Activated gamma-delta T cell treated with anti-CD3 and anti-CD28 coated beads, Interleukin-2, amount 50 U/mL, for 16 hours (primary cell): ENCODE results near the gene PNLIP.

ENCODE experiments used
- DNase-seq: peaks from one replicate; pipeline ENCODE4 v3.0.0-alpha.2; 2020; ENCODE audit warnings: low read depth

Gene PNLIP

DNA sequence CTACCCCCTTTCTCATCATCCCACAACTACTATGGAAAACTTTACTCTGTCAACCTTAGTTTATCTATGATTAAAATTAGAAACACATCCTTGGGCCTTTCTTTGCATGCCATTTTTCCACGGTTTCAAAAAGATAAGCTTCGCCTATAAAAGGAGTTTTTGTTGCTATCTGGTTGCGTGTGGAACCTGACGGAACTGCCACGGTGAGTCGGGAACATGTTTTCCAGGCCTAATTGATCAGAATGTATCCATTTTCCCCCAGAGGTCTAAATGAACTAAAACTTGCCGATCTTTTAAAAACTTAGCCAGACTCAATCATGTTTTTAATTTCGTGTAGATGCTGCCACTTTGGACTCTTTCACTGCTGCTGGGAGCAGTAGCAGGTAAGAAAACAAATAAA lies at the start of gene PNLIP:
TSS of gene PNLIP (plus strand) at position 176 of the 400 bp plus-strand sequence. CDS start at position 338, 162 bp downstream.
- DNase-seq = no peak

DNA sequence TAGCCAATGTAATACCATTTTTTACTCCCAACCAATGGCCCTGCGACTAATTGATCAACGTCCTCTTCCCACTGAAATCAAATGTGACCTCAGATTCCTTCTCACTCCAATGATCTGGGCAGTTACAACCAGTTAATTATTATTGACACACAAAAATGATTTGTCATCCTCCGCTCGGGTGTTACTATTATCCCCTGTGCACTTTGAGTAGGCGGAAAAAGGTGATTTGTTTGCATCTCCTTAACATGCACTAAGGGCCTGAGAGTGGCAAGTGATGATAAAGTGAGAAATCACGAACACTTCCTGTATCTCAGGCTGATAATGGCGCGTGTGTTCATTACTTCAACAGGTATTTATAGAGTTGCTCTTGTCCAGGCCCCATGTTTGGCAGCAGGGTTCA lies 40.9 kb upstream of the PNLIP start:
- no peak for DNase-seq

DNA sequence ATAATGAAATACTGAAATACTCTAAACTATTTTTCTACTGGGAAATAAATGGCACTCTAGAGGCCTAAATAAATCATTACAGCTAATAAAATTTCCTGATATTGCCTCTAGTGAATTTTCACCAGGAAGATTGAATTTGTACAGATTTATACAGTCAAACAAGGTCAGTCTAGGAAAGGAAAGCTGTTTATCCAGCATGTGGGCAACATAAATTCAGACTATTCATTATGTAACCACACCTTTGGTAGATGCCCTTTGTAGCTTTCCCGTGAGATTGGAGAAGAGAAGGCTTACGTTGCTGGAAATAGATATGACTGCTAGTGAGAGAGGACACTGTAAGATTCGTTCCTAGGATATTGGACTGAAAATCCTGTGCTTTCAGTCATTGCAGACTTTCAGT lies 35.2 kb upstream of the PNLIP start:
- DNase-seq = no peak

DNA sequence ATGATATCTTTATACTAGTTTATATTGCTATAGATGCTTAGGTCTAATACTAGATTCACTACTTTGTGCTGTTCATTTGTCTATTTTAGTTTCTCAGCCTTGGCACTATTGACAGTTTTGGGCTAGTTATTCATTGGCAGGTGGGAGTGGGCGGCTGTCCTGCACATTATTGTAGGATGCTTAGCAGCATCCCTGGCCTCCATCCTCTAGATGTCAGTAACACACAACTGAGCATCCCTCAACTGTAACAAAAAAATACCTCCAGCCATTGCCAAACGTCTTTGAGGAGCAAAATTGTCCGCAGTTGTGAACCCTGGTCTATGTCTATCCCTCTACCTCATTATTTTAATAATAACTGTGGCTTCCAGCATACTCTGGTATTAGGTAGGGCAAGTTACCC lies 34.4 kb upstream of the PNLIP start:
- no peak for DNase-seq

DNA sequence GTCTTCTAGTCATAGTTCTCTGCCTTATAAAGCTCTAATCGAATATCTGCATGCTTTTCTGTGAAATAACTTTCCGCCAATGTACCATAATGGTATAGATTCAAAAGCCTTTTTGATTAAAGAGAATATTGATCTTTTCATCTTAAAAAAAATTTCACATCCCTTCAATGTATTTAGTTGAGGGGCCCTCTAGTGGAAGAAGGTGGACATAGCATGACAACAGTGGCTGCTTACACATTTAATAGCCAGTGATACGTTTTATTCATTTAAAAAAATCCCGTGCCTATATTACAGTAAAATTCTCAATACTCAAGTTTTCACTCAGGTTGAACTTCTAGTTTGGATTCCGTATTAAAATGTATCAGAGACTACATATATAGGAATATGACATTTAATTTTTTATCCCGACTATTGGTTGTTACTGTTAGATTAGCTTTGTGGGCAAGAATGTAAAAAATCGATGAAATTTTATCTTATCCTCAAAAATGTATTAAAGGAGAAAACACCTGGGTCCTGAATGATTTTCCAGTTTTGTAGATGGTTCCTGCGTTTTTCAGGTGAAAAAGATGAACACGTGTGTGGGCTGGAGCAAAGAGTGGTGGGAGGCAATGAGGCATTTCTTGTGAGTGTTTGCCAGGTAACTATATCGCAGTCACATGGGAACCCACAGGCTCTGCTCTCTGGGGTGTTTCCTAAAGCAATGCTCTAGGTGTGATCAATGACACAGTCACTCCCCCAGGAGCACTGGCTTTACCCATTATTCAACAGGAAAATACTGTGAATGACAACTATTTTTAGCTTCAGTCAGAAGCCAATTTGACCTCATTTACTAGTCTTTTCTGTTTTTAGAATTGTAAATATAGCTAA lies 24.1 kb upstream of the PNLIP start:
- DNase-seq = no peak

DNA sequence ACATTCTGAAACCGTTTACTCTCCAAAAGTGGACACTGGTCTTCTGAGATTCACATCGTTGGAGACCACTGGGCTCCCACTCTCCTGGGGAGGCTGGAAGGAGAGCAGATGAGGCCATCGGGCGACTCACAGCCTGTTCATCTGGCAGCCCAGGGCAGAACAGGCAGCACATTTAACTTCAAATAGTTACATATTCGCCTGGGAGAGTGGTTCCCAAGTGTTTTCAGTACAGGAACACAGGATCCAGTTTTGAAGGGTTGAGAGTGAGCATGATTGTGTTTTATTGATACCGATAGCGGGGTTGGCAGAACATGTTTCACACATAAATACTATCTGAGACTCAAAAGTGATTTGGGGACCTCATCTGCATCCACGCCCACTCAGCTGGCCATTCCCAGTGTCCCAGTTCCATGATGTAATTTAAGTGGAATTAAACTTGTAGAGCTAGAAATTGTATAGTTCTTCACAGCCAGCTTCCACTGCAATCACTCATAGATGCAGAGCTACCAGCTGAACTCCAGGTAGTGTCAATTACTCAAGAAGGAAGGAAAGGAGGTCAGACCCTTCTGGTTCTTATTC lies 22.8 kb upstream of the PNLIP start:
- no peak for DNase-seq

DNA sequence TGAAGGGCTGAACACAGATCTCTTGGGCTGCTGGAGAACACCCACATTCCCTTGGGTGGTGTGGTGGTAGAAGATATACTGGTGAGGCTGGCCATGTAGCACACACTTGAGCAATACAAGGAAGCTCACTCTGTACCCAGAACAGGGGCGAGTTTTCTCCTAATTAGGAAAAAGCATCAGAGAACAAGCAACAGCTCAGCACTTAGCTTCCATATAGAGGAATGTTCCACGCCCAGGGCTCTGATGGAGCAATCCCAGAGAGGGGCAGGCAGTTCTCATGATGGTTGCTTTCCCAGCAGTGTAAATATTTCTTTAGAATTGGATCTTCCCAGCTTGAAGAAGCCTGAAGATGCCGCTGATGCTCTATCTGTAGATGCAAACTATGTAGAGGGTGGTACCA lies 21.0 kb upstream of the PNLIP start:
- no peak for DNase-seq

DNA sequence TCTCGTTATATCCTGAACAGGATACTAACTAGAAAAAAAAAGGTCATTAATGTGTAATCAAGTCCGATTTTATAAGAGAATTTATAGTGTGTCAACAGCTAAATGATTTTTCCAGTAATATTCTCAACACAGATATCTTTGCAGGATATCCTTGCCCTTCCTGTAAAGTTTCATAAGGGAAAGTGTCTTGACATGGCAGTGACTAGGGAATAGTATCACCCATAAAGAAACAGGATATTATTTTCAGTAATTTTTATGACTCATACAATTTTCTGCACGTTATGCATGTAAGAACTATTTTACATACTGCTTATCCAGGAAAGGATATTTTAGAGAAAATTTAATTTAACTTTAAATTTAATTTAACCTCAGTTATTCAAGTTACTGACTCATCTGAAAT lies 19.5 kb upstream of the PNLIP start:
- no peak for DNase-seq

DNA sequence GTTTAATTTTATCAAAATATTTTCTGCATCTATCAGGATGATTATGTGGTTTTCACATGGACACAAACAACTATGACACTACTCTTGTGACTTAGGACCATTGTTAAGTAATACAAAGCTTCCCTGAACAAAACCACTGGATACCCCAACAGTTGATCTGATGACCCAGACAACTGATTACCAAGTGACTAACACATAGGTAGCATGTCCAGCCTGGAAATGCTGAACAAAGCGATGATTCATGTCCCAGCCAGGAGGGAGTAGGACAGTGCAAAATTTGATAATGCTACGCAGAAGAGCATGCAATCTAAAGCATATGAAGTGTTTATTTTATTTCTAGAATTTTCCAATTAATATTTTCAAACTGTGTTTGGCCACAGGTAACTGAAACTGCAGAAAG lies 8.9 kb upstream of the PNLIP start:
- DNase-seq = no peak

DNA sequence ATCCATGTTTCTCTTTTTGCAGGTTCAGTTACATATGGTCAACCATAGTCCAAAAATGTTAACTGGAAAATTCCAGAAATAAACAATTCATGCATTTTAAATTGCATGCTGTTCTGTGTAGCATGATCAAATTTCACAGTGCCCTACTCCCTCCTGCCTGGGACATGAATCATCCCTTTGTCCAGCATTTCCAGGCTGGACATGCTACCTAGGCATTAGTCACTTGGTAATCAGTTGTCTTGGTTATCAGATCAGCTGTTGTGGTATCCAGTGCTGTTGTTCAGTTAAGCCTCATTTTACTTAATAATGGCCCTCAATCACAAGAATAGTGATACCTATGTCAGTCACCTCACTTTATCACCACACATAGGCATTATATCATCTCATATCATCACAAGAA lies 7.3 kb upstream of the PNLIP start:
- no peak for DNase-seq

DNA sequence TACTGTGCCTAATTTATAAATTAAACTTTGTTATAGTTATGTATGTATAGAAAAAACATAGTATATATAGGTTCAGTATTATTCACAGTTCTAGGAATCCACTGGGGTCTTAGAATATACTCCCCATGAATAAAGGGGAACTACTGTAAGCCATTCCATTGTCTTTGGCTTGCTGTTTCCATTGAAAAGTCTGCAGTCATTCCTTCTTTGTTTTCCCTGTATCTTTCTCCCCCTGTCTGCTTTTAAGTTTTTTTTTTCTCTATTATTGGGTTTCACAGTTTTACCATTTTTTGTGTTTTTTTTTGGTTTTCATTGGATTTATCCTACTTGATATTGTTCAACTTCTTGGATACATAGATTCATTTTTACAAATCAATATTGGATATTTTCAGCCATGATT lies 6.7 kb upstream of the PNLIP start:
- DNase-seq = no peak

DNA sequence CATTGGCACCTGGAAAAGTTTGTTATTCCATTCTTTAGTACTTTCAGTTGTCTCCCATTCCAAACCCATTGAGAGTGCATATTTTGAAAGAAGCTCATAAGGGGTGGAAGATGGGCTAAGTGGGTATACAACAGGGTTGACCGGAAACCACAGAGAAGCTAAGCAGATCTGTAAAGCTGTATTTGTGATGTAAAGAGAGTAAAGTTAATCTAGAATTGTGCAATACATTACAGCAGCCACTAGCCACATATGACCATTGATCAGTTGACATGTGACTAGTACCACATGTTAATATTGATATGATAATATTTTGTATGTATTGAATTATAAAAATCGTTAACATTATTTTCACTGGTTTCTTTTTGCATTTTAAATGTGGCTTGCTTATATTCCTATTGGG lies 4.9 kb upstream of the PNLIP start:
- DNase-seq = no peak

DNA sequence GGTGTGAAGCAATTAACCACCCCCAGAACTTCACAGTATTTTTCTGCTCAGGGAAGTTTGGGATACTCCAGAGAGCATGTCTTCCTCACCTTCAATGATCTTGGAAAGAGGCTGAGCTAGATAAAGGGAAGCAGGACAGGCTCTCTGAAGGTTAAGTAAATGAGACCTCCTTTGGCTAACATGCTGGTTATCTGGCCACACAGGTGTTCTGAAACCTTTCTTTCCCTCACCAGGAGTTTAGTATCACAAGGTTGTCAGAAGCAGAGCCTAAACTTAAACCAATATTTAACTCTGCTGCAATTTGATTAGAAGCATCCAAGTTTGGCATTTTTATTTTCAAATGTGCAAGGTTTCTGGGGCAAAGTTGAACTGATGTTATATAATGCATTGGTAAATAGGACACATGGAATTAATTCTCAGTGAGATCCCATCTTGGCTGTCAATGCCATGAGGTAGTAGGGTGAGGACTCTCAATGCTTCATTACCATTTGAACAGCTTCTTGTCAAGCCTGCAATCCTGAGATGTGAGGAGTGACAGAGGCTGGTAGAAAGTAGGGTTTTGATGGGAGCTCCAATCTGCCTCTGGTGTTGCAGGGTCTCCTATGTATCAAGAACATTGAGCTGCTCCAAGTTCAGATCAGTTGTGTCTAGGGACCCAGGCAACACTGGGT lies 3.6 kb upstream of the PNLIP start:
- no peak for DNase-seq

DNA sequence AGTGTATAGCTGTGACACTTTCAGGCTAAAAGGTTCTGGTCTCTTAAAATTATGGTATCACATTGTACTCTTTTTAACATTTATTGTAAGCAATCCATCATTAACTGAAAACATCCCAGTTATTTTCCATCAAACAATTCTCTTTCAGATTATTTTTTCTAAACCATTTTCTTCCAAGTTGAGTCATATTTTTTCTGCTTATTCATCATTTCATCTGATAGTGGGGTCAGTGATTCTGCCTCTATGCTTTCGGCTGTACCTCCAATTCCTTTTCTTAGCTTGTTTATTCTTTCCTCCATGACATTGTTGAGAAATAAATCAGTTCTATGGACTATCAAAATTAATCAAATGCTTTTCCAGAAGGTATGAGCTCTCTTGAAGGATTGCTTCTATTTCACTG lies 609 bp upstream of the PNLIP start:
- no peak for DNase-seq

DNA sequence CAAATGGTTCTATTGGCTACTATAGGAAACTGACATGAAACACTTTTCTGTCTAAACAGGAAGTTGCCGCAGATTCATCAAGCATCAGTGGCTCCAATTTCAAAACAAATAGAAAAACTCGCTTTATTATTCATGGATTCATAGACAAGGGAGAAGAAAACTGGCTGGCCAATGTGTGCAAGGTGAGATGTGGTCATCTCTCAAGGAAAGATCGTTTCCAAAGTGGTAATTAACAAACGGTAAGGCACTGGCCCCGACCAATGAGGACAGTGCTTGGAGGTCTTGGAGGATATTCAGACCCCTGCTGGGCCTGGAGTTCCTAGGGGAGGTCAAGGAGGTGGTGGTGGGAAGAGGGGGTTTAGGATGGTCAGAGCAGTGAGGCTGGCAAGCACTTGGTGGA lies 2.6 kb downstream of the PNLIP start:
- DNase-seq = no peak

DNA sequence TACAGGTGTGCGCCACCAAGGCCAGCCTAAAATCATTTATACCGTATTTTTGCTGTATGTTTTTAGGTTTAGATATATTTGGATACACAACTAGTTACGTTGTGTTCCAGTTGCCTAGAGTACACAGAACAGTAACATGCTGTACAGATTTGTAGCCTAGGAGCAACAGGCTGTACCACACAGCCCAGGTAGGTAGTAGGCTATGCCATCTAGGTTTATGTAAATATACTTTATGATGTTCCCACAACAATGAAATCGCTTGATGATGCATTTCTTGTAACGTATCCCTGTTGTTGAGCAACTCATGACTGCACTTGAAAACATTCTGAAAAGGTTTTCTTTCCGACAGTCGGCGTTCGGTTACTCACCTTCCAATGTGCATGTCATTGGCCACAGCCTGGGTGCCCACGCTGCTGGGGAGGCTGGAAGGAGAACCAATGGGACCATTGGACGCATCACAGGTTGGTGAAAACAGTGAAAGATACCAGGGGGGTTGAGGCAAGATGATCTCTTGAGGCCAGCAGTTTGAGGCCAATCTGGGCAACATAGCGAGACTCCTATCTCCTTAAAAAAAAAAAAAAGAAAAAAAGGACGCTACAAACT lies 7.7 kb downstream of the PNLIP start:
- DNase-seq = no peak

DNA sequence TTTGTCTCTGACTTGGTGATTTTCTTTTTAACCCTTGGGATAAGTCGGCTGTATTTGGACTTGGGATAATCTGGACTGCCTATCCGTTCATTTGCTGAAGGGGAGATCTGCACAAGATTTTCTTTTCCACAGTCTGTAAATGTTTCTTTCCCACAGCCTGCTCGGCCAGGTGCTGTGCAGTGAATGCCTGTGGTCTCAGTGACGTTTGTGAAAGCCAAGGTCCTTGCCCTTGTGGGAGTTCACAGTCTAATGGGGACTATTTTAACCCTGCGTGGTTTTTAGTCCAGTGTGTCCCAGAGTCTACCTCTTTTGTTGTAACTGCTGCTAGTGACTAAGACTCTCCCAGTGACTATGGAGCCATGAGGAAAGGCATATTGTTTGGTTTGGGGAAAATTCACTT lies 8.9 kb downstream of the PNLIP start:
- no peak for DNase-seq

DNA sequence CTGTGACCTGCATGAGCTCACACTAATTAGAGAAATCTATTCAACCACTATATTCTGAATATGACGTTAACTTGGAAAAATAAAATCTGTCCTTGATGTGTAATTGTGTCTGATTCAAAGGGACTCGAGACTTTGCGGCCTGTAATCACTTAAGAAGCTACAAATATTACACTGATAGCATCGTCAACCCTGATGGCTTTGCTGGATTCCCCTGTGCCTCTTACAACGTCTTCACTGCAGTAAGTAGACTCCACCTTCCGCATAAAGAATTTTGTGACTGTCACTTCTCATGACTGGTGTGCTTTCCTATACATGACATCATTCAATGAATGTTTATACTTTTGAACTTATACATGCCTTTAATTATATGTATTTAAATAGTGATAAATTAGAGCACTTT lies 10.1 kb downstream of the PNLIP start:
- DNase-seq = no peak

DNA sequence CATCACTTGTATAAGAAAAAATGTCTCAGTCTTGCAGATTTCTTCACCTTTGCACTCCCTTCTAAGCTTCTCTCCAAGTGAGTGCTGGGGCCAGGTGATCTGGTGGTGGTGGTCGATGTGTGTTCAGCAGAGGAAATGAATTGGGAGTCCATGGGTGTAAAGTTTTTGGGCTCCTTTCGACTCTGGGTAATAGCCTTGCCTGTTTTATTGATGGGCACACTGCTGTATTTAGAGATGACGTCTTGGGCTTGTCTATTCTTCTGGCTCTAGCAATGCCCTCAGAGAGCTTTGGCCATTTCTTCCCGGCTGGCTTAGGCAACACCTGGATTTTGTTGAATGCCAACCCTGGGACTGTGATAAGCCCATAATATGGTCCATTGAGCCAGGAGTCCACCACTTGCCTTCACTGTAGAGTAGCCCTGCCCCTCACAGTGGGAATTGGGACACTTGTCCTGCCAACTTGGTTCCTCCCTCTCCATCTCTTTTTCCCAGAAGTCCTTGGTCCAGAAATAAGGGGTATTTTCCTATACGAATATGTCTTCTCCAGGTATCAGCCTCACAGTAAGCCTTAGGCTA lies 11.7 kb downstream of the PNLIP start:
- no peak for DNase-seq

DNA sequence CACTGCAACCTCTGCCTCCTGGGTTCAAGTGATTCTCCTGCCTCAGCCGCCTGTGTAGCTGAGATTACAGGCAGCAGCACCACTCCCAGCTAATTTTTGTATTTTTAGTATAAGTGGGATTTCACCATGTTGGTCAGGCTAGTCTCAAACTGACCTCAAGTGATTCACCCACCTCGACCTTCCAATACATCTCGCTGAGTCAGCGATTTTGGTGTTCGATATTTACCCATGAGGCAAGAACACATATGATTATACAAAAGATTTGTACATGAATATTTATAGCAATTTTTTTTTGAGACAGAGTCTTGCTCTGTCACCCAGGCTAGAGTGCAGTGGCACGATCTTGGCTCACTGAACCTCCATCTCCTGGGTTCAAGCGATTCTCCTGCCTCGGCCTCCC lies 19.8 kb downstream of the PNLIP start:
- no peak for DNase-seq

DNA sequence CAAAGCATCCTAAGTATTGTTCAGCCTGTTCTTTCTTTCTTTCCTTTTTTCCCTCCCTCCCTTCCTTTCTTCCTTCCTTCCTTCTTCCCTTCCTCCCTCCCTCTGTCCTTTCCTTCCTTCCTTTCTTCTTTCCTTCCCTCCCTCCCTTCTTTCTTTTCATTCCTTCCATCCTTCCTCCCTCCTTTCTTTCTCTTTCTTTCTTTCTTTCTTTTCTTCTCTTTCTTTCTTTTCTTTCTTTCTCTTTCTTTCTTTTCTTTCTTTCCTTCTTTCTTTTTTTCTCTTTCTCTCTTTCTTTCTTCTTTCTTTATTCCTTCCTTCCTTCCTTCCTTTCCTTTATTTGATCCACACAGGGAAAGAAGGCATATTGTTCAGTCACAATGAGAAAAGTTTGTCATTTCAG lies 21.2 kb downstream of the PNLIP start:
- DNase-seq = no peak

DNA sequence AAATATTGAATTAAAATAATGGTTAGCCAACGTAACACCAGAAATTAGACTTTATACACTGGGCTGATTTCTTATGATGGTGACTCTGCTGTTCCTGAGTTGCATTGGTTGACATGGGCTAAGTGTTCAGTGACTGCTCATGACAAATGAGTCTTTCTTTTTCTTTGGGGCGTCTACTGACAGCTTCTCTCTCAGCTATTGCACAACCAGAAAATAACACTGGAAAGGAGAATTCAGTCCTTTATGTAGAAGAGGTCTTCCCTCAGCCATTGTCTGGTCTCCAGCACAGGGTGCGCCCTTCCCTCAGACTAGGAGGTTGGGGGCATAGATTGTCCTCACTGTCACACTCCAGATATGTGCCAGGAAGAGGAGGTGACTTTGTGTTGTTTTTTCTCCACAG lies 21.6 kb downstream of the PNLIP start:
- DNase-seq = no peak

DNA sequence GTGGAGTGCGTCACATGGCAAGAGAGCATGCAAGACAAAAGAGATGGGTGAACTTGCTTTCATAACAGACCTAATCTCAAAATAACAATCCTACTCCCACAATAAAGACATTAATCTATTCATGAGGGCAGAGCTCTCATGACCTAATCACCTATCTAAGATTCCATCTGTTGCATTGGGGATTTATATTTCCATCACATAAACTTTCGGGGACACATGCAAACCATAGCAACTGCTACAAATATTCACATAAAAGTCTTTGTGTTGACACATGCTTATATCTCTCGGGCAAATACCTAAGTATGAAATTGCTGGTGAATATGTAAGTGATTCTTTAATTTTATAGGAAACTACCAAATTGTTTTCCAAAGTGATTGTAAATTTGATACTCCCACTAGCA lies 29.1 kb downstream of the PNLIP start:
- DNase-seq = no peak
